IPS DF 4.7 (cell line): ENCODE results near the gene WFDC1.

Experiments used
- DNase-seq: peaks from one replicate; pipeline ENCODE4 v3.0.0-alpha.2; 2013; ENCODE audit warnings: low spot score; ENCODE audit errors: extremely low read depth

The WFDC1 gene

DNA sequence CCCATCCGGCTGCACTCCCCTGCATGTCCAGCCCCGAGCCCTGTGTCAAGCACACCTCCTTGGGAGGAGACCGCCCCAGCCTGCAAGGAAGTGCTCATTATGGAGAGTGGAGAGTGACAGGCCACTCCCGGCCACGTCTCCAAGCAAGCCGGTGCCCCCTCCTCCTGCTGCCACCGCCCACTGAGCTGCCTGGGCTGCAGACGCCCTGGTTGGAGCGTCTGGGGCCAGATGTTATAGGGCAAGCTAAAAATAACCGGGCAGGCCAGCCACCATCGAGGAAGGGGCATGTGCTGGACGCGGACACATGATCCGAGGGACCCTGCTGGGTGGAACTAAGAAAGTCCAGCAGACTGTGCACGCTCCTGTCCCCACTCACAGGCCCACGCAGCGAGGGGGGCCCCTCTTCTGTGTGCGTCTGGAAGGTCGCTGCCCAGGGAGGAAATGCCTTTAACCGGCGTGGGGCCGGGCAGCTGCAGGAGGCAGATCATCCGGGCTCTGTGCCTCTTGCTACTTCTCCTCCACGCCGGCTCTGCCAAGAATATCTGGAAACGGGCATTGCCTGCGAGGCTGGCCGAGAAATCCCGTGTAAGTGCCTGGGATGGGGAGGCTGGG lies at the start of gene WFDC1:
Gene WFDC1, plus strand, starts transcription at position 348 of the 612 bp plus-strand sequence. Its CDS starts 94 bp downstream, at position 442.
- no peak for DNase-seq

GRCh38 chr16:84245956-84246678 lies 48.6 kb upstream of the WFDC1 start:
- DNase-seq, result no peak

DNA sequence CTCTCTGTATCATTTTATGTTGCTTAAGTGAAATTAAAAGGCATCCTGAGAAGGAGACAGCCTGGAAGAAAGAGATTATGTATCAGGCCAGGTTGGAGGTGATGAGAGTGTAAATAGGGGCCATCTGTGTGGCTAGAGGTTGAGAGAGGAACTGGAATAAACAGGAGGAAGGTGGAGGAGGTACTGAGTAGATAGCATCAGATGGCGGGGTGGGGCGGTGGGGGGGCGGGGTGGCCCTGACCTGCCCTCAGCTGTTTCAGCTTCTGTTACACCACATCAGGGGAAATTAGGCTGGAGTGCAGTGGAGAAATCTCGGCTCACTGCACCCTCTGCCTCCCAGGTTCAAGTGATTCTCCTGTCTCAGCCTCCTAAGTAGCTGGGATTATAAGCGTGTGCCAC lies 48.0 kb upstream of the WFDC1 start:
- no peak for DNase-seq

- no peak for DNase-seq
Measured at GRCh38 chr16:84247331-84247730, 47.3 kb upstream of the WFDC1 start.

DNA sequence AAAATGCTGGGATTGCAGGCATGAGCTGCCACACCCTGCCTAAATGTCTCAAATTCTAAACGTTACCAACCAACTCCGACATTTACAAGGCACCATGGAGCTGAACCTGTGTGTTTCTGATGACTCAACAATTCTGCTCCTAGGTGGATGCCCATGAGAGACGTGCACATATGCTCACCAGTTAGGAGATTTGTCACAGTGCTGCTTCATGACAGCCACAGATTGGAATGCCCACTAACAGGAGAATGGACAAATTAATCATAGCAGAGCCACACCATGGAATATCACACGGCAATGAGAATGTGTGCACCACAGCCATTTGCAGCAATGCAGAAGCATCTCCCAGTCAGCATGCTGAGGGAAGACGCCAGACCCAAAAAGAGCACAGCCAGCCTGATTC lies 46.8 kb upstream of the WFDC1 start:
- DNase-seq, result no peak

- DNase-seq, result no peak
Measured at GRCh38 chr16:84252184-84252583, 42.5 kb upstream of the WFDC1 start.

- DNase-seq, result no peak
Measured at GRCh38 chr16:84253173-84253572, 41.5 kb upstream of the WFDC1 start.

DNA sequence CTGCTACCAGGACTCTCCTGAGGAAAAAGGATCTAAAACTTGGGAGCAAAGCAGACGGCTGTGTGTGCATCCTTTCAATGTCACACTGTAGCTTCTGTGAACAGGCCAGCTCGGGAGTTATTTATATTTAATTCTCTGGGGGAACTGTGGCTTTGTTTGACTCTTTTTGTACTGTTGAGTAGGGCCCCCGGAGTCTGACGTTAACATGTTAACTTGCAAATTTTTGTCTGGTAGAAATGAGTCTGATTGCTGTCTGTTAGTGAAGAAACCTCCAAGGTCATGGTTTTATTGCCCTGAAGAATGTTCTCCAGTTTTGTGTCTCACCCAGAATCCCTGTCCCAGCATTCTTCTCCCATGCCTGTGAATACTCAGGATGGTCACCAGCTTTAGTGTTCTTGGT lies 40.6 kb upstream of the WFDC1 start:
- no peak for DNase-seq

DNA sequence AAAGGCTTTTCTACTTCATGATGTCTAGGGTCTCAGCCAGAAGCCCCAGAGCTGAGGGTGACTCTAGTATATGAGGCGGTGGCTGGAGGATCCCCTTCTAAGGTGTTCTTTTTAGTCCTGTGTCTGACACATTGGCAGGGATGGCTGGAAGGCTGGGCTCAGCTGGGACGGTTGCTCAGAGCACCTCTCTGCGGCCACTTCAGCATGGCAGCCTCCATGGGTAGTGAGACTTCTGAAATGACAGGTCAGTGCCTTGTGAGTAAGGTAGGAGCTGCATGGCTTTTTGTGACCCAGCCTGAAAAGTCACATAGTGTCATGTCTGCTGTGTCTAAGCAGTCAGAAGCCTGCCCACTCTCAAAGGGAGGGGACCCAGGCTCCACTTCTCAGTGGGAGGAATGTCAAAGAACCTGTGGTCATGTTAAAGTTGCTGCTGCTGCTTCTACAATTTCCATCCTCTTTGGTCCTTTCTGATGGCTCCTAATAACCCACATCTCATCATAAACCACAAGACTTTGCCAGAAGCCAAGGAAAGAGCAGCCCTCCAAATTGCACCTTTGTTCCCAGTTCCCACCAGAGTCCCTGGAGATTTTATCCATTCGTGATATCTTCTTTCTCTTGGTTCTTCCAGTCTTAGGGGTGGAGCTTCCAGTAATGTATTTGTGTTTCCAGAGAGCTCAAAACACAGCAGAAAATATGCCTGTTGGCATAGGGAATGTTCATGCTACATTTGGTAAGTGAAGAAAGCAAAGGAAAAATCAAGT lies 39.4 kb upstream of the WFDC1 start:
- no peak for DNase-seq

GRCh38 chr16:84258266-84258665 lies 36.4 kb upstream of the WFDC1 start:
- DNase-seq, result no peak

DNA sequence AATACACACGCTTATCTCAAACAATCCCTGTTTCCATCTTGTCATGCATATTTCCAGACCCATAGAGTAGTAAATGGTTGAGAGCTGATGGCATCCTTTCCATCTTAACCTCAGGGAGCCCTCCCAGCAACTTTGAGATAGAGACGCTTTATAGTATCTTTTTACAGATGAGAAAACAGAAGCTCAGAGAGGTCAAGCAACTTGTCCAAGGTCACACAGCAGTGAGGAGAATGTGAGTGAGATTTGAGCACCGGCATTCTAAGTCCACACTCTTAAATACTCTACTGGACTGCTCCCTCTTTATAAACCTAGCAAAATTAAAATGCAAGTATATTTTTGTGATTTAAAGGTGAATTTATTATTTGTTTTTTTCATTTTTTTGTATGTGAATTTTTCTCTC lies 35.0 kb upstream of the WFDC1 start:
- no peak for DNase-seq

DNA sequence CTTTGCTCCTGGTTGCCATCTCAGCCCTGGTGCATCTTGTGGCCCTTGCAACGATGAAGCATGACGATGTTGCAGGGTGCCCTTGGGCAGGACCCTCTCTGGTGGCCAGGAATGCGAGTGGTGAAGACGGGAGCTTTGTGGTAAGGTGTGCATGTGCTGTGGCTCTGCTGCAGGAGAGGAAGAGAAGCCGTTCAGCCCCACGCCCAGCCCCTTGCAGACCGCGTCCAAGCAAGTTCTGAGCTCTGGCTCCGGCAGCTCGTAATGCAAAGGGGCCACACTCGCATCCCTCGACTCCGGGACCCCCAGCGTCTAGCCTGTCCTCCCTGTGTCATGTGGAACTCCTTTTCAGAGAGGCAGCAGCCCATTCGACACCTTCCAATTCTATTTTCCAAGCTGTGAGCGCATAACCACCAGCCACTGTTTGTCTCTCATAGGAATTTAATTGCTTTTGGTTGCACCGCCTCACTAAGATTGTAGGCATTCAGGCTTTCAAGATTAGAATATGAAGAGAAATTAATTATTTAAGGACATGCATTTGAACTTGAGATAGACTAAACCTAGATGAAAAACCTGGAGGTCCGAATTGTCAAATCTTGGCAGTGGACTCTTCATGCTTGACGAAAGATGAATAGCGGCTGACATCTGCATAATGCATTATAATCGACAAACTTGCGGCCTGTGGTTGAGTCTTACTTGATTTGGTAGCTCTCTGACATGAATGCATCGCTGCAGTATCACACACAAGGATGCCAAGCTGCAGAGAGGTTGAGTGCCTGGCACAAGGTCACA lies 33.7 kb upstream of the WFDC1 start:
- DNase-seq, result no peak

DNA sequence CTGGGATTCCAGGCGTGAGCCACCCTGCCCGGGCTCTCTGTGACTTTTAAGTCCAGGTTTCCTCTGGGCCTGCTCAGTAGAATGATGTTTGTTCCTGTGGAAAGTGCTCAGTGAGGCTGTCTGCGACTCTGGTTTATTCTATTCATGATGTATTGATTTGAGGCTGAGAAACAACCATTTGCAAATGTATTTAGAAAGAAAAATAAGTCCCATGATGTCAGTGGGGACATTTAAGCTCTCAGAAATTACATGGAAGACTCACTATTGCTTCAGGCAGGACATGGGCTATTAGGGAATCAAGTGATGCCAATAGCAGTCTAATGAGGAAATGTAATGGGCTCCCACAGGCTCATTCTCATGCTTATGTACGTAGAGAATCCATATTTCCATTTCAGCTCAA lies 32.6 kb upstream of the WFDC1 start:
- no peak for DNase-seq

GRCh38 chr16:84262939-84263338 lies 31.7 kb upstream of the WFDC1 start:
- DNase-seq, result no peak

GRCh38 chr16:84266451-84266850 lies 28.2 kb upstream of the WFDC1 start:
- DNase-seq, result peak; percentile 90

DNA sequence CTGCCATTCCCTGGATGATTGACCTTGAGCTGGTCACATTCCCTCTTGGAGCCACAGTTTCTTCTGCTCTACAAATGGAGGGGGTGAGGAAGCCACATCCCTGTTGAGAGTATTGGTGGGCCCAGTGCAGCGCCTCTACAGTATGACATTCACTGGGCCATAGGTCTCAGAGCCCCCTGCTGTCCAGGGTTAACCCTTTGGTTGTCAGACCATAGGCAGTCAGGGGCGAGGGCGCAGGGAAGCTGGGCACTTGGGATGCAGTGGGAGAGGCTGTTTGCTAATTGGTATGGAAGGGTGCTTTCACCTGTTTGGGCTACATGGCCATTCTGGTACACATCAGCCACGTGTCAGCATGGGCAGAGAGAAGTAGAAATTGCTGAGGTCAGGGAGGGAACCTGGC lies 27.3 kb upstream of the WFDC1 start:
- no peak for DNase-seq

GRCh38 chr16:84268291-84269040 lies 26.2 kb upstream of the WFDC1 start:
- no peak for DNase-seq

- no peak for DNase-seq
Measured at GRCh38 chr16:84270071-84270470, 24.6 kb upstream of the WFDC1 start.

GRCh38 chr16:84270531-84270930 lies 24.1 kb upstream of the WFDC1 start:
- no peak for DNase-seq

DNA sequence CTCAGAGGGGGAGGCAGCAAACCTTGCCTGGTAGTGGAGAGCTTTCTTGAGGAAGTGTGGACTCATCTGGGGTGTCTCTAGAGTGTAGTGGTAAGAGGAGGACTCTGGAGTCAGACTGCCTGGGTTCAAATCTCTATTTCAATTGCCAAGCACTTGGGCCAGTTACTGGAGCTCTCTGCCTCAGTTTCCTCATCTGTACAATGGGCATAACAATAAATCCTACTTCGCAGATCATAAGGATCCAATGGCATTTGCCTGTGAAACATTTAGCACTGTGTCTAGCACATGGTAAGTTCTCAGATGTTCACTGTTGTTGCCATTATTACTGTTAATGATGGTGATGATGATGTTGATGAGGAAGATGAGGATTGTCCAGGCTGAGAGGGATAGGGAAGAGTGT lies 23.6 kb upstream of the WFDC1 start:
- DNase-seq, result no peak

GRCh38 chr16:84271866-84272265 lies 22.8 kb upstream of the WFDC1 start:
- no peak for DNase-seq
